Esophagus squamous epithelium (tissue), 4 donors: ENCODE measurements around the gene RSF1.

Experiments used
- CTCF ChIP-seq, 6 experiments: fragments of 450-650 bp in 4 of 6; fragments of 200-600 bp in 2 of 6; sonication (generic) in 2 of 6; IDR thresholded peaks; one replicate each; pipeline ENCODE4 v1.5.1; 2016 to 2019; ENCODE audit warnings: antibody characterized with exemption in 6 of 6, mild to moderate bottlenecking in 4 of 6, moderate library complexity in 4 of 6
- POLR2A ChIP-seq, 4 donors: fragments of 450-650 bp; IDR thresholded peaks; one replicate each; pipeline ENCODE4 v1.6.1; 2017; ENCODE audit warnings: antibody characterized with exemption in 4 of 4, mild to moderate bottlenecking in 4 of 4, moderate library complexity in 3 of 4

GRCh38 chr11:77644887-77645286 lies 175.6 kb downstream of the RSF1 start:
- no peak for TF ChIP-seq CTCF (IDR thresholded peaks at IDR 0.05)
- no peak for TF ChIP-seq POLR2A (IDR thresholded peaks at IDR 0.05)
